H1 (cell line): ENCODE measurements around the gene NUB1. TPM values are rescaled to one million over a fixed set of nuclear protein-coding genes. Genes with fewer than 3 reads are reported as not detected.
A peak's percentile ranks its signal among the peaks of the same experiment; 100 is the strongest.

ENCODE experiments used
- polyA plus RNA-seq, 7 experiments: library from polyadenylated mRNA; depleted of rRNA in 3 of 7; stranded (reverse) in 5 of 7; unstranded in 2 of 7; fragments of >200 nt in 5 of 7; fragments of 200-250 nt in 2 of 7; gene quantifications; 1 replicate in 5 of 7; 2 replicates in 1 of 7; 4 replicates in 1 of 7; pipeline versions ENCODE4 v1.2.1 to v1.2.3, GENCODE V29; 2011 to 2013; ENCODE audit warnings: missing spikeins in 2 of 7, mixed read lengths in 2 of 7
- total RNA-seq: library from RNA; stranded (reverse); fragmentation: NEBNext Ultra II Directional; extraction: Animal tissue kit (Norgen Biotek cat#: 25700); gene quantifications from 2 replicates; pipeline ENCODE4 v1.2.1, GENCODE V29; 2021
- TF ChIP-seq, protein P1 (sequence below): IDR thresholded peaks from 2 replicates; pipeline ENCODE4 v1.6.1; 2012; ENCODE audit warnings: inconsistent platforms

NUB1 gene
- total and polyA plus RNA-seq, 2 of the 8 experiments (the other 6 are each of a cell fraction or from before 2014, with no cell fraction given): 22.1 to 43.5 TPM

DNA sequence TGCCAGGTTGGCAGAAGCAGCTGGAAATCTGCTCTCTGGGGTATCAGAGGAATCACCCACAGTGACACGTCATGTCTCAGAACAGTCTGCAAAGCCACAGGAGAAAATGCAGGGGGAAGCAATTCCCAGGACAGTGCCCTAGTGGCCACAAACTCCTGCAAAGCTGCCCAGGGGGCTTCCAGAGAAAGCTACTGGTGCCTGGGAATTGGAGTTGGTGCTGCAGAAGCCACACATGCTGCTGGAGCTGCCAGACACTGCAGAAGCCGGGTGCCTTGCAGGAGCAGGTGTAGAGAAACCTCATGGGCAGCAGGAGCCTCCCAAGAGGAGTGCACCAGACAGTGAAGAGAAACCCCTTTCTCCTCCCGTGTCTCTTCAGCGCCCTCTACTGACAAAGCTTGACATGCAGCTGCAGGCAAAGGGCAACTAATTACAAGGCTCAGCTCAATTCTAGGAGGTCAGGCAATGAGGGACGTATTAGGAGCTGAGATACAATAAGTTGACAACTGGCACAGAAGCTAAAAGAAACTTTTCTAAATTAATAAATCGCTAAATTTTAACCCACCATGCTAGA lies 30.2 kb upstream of the NUB1 start (continued):
- TF ChIP-seq, protein P1, sequence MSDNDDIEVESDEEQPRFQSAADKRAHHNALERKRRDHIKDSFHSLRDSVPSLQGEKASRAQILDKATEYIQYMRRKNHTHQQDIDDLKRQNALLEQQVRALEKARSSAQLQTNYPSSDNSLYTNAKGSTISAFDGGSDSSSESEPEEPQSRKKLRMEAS: 0 out of 2 replicates have a peak, but pooled peaks have one; percentile 15
